Measurements from ENCODE around the gene SLC36A1.

Gene SLC36A1

GRCh38 chr5:151534350-151534749 lies 86.9 kb downstream of the SLC36A1 start:
- no peak for DNase-seq (ENCODE audit: low spot score)

GRCh38 chr5:151537044-151537443 lies 89.6 kb downstream of the SLC36A1 start:
- DNase-seq (ENCODE audit: low spot score), result no peak

DNA sequence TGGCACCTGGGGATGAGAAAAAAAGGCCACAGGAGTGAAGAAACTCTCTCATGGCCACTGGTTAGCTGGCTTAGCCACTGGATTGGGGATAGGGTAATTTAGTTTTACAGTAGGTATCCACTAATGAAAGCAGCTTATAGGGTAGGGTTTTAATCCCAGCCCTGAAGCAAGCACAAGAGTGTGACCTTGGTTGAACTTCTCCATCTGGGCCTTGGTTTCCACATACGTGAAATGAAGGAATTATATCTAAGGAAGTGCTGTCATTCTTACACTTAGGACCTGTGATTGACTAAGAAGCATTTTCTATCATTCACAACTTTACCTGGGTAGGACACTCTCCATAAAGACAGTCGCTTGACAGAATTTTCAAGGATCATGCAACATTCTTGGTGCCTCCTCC lies 94.2 kb downstream of the SLC36A1 start:
- DNase-seq (ENCODE audit: low spot score), result no peak
